GM12892 (cell line): Measurements from ENCODE around the gene GRWD1.
A peak's percentile ranks its signal among the peaks of the same experiment; 100 is the strongest.
"Not testable (repeated sequence)": the region's sequence is repeated elsewhere in the genome, so short reads cannot be mapped to it uniquely, and the experiment has no call there.

Source experiments
- DNase-seq: peaks from one replicate; pipeline ENCODE4 v3.0.0; 2011; ENCODE audit not compliant: insufficient read length
- FAIRE-seq: peaks from 2 replicates; lab custom pipeline; 2011; peaks lifted over from hg19 to GRCh38; lab: Jason Lieb, UNC
- POLR2A ChIP-seq: IDR thresholded peaks from 2 replicates; pipeline ENCODE4 v1.6.1; 2011; ENCODE audit warnings: low read depth, low read length, control low read depth
- POLR2AphosphoS5 ChIP-seq: IDR thresholded peaks from 2 replicates; pipeline ENCODE4 v1.6.1; 2011; ENCODE audit warnings: low read depth, low read length, control low read depth
- TAF1 ChIP-seq: IDR thresholded peaks from 2 replicates; pipeline ENCODE4 v1.6.1; 2011; ENCODE audit warnings: low read depth, mild to moderate bottlenecking, control low read depth, low read length, borderline replicate concordance

Gene GRWD1

GRCh38 chr19:48484931-48485612 is 39.3 kb downstream of the GRWD1 start:
- FAIRE-seq (no peak), DNase-seq (no peak)
- no peak for TF ChIP-seq POLR2AphosphoS5

GRCh38 chr19:48486706-48487105 is 40.9 kb downstream of the GRWD1 start:
- not testable (repeated sequence) for DNase-seq, FAIRE-seq

GRCh38 chr19:48487544-48487943 is 41.8 kb downstream of the GRWD1 start:
- DNase-seq: no peak
- TF ChIP-seq POLR2A: no peak
- TF ChIP-seq TAF1: no peak
- no peak for TF ChIP-seq POLR2AphosphoS5
- FAIRE-seq: no peak

- no peak for DNase-seq
- TF ChIP-seq POLR2A: no peak
- no peak for TF ChIP-seq TAF1
- TF ChIP-seq POLR2AphosphoS5: no peak
- no peak for FAIRE-seq
Measured at GRCh38 chr19:48487948-48488347, 42.2 kb downstream of the GRWD1 start.

- not testable (repeated sequence) for FAIRE-seq, DNase-seq
Measured at GRCh38 chr19:48488478-48488877, 42.7 kb downstream of the GRWD1 start.

- DNase-seq: peak; percentile 91
- FAIRE-seq: peak; percentile 80
- TF ChIP-seq POLR2A: no peak
- no peak for TF ChIP-seq POLR2AphosphoS5
- TF ChIP-seq TAF1: no peak
Measured at GRCh38 chr19:48489608-48490216, 43.9 kb downstream of the GRWD1 start.

- DNase-seq (peak; percentile 91), FAIRE-seq (peak; percentile 83)
- no peak for TF ChIP-seq POLR2A
- TF ChIP-seq POLR2AphosphoS5: no peak
- TF ChIP-seq TAF1: no peak
Measured at GRCh38 chr19:48490981-48491792, 45.4 kb downstream of the GRWD1 start.

GRCh38 chr19:48491793-48492123 is 46.0 kb downstream of the GRWD1 start:
- DNase-seq (no peak), FAIRE-seq (no peak)
- TF ChIP-seq POLR2A: no peak
- TF ChIP-seq POLR2AphosphoS5: no peak
- TF ChIP-seq TAF1: no peak

GRCh38 chr19:48492925-48493717 is 47.3 kb downstream of the GRWD1 start:
- no peak for TF ChIP-seq POLR2A
- no peak for TF ChIP-seq POLR2AphosphoS5
- no peak for TF ChIP-seq TAF1
- DNase-seq (peak; percentile 91), FAIRE-seq (peak; percentile 82)

- no peak for FAIRE-seq
Measured at GRCh38 chr19:48493718-48494401, 48.1 kb downstream of the GRWD1 start.

GRCh38 chr19:48495396-48495795 is 49.6 kb downstream of the GRWD1 start:
- DNase-seq: no peak
- no peak for TF ChIP-seq POLR2A
- no peak for TF ChIP-seq TAF1
- FAIRE-seq: no peak

More at GRCh38 chr19:48493718-48494401, 48.1 kb downstream of the GRWD1 start:
- DNase-seq: no peak
- no peak for TF ChIP-seq POLR2AphosphoS5
- no peak for TF ChIP-seq TAF1
- TF ChIP-seq POLR2A: no peak
